Neuronal stem cell (in vitro differentiated cells): ENCODE results near the gene GRPEL1.

Experiments used
- DNase-seq: peaks from one replicate; pipeline ENCODE4 v3.0.0-alpha.2; 2013; ENCODE audit warnings: low spot score
- H2AFZ ChIP-seq: one replicate; pipeline ENCODE4 v1.6.1; 2013; ENCODE audit warnings: mild to moderate bottlenecking, low read length, inconsistent platforms
- H2AK5ac ChIP-seq: 2 replicates; pipeline ENCODE4 v1.6.1; 2013; ENCODE audit warnings: low read depth, mild to moderate bottlenecking, inconsistent platforms, low read length, moderate library complexity, mixed read lengths
- H2BK120ac ChIP-seq: 2 replicates; pipeline ENCODE4 v1.6.1; 2013; ENCODE audit warnings: low read depth, mild to moderate bottlenecking, inconsistent platforms, low read length, moderate library complexity, mixed read lengths
- H2BK12ac ChIP-seq: one replicate; pipeline ENCODE4 v1.6.1; 2013; ENCODE audit warnings: low read length, inconsistent platforms
- H2BK15ac ChIP-seq: 2 replicates; pipeline ENCODE4 v1.6.1; 2013; ENCODE audit warnings: mild to moderate bottlenecking, low read length, inconsistent platforms, mixed read lengths
- H2BK5ac ChIP-seq: one replicate; pipeline ENCODE4 v1.6.1; 2013; ENCODE audit warnings: inconsistent platforms, mild to moderate bottlenecking, low read length, moderate library complexity
- H3K14ac ChIP-seq: one replicate; pipeline ENCODE4 v1.6.1; 2013; ENCODE audit warnings: low read length, inconsistent platforms
- H3K18ac ChIP-seq: 2 replicates; pipeline ENCODE4 v1.6.1; 2013; ENCODE audit warnings: low read length, inconsistent platforms
- H3K23ac ChIP-seq: 2 replicates; pipeline ENCODE4 v1.6.1; 2013; ENCODE audit warnings: low read depth, mild to moderate bottlenecking, mixed read lengths, low read length, inconsistent platforms; ENCODE audit not compliant: poor library complexity
- H3K27ac ChIP-seq: replicated peaks from 3 replicates; pipeline ENCODE4 v1.5.1; 2013; ENCODE audit warnings: low read length, inconsistent platforms
- H3K27me3 ChIP-seq, 3 experiments: 2 replicates each; pipeline ENCODE4 v1.6.1; 2013; ENCODE audit warnings: low read length in 3 of 3, mild to moderate bottlenecking in 2 of 3, inconsistent platforms in 1 of 3, low read depth in 1 of 3, mixed read lengths in 1 of 3, moderate library complexity in 1 of 3; ENCODE audit not compliant: control insufficient read depth in 3 of 3, insufficient read depth in 3 of 3
- H3K36me3 ChIP-seq, 2 donors: replicated peaks in 1 of 2; 2 replicates each; pipeline ENCODE4 v1.6.1; 2013; ENCODE audit warnings: low read length in 2 of 2; ENCODE audit not compliant: control insufficient read depth in 2 of 2, insufficient read depth in 2 of 2
- H3K4ac ChIP-seq: 2 replicates; pipeline ENCODE4 v1.6.1; 2013; ENCODE audit warnings: inconsistent platforms, mild to moderate bottlenecking, low read length, moderate library complexity
- H3K4me1 ChIP-seq, 2 donors: 1 replicate in 1 of 2; 2 replicates in 1 of 2; pipeline ENCODE4 v1.6.1; 2013; ENCODE audit warnings: low read length in 2 of 2, low read depth in 1 of 2; ENCODE audit not compliant: control insufficient read depth in 2 of 2, insufficient read depth in 1 of 2
- H3K4me2 ChIP-seq: one replicate; pipeline ENCODE4 v1.6.1; 2013; ENCODE audit warnings: mild to moderate bottlenecking, low read length, inconsistent platforms; ENCODE audit not compliant: insufficient read depth, poor library complexity, severe bottlenecking
- H3K4me3 ChIP-seq, 2 donors: 2 replicates each; pipeline ENCODE4 v1.5.1; 2013; ENCODE audit warnings: low read length in 2 of 2, mild to moderate bottlenecking in 2 of 2, inconsistent platforms in 1 of 2, moderate library complexity in 1 of 2
- H3K79me1 ChIP-seq: one replicate; pipeline ENCODE4 v1.6.1; 2013; ENCODE audit warnings: low read depth, mild to moderate bottlenecking, inconsistent platforms, low read length, moderate library complexity
- H3K9ac ChIP-seq: one replicate; pipeline ENCODE4 v1.6.1; 2013; ENCODE audit warnings: mild to moderate bottlenecking, low read depth, low read length, inconsistent platforms; ENCODE audit not compliant: poor library complexity
- H3K9me3 ChIP-seq, 2 donors: replicated peaks in 1 of 2; 2 replicates each; pipeline versions ENCODE3 to v1.6.1; 2013; ENCODE audit warnings: low read length in 2 of 2, mild to moderate bottlenecking in 2 of 2, inconsistent platforms in 1 of 2, low read depth in 1 of 2, mixed read lengths in 1 of 2, moderate library complexity in 1 of 2; ENCODE audit not compliant: control insufficient read depth in 2 of 2, insufficient read depth in 1 of 2
- H4K8ac ChIP-seq: one replicate; pipeline ENCODE4 v1.6.1; 2013; ENCODE audit warnings: low read depth, mild to moderate bottlenecking, inconsistent platforms, low read length, moderate library complexity
- H4K91ac ChIP-seq: one replicate; pipeline ENCODE4 v1.6.1; 2013; ENCODE audit warnings: low read length, low read depth, mild to moderate bottlenecking, inconsistent platforms; ENCODE audit not compliant: poor library complexity
- WGBS, 2 donors: extraction: QIAGEN DNeasy Blood & Tissue Kit; methylation state at CpG; one replicate each; pipeline ENCODE4 v1.1.7; 2013; ENCODE audit warnings: missing lambda C conversion rate in 2 of 2, mixed read lengths in 1 of 2; ENCODE audit not compliant: insufficient read length in 2 of 2, insufficient replicate concordance in 1 of 2; ENCODE audit errors: extremely low coverage in 2 of 2; 5-methylcytosine and 5-hydroxymethylcytosine counted together

The GRPEL1 gene

GRCh38 chr4:7101692-7102515 lies 34.0 kb upstream of the GRPEL1 start:
- Histone ChIP-seq H2BK5ac (peak overlapping the region; percentile 39), H3K23ac (peak overlapping the region; percentile 60), H3K4me2 (peak overlapping the region; percentile 67), H2AFZ (peak overlapping the region; percentile 88), H3K36me3 (no peaks in the 10 kb centered on the region), H3K4ac (no peak overlapping the region), H2BK12ac (peak overlapping the region; percentile 50), H2BK15ac (peak overlapping the region; percentile 93), H3K79me1 (no peaks in the 10 kb centered on the region), H3K14ac (no peak overlapping the region), H2AK5ac (peak overlapping the region; percentile 87), H3K9ac (no peak overlapping the region), H4K8ac (peak overlapping the region; percentile 90), H3K4me3 (peak overlapping the region; percentile 27 to 68), H3K27me3 (peaks cover 0 to 33% (median 2%) of the 10 kb centered on the region in 3 experiments), H2BK120ac (peak overlapping the region; percentile 26), H3K4me1 (peaks cover 2 to 19% of the 10 kb centered on the region in 2 donors), H3K27ac (peak overlapping the region; percentile 65), H3K18ac (peak overlapping the region; percentile 98), H3K9me3 (no peaks in the 10 kb centered on the region), H4K91ac (no peak overlapping the region)
- peak; percentile 57 for DNase-seq
- no CpG with 5 or more reads among the region's 24 CpGs for WGBS, 2 donors

- H3K79me1 ChIP-seq = no peaks in the 10 kb centered on the region
- H3K36me3 ChIP-seq = no peaks in the 10 kb centered on the region
- H3K4me3 ChIP-seq = no peak overlapping the region
- H3K4me1 ChIP-seq = peaks cover 0 to under 1% of the 10 kb centered on the region in 2 donors
- no peak for DNase-seq
- no CpG with 5 or more reads among the region's 7 CpGs for WGBS, 2 donors
- H4K8ac ChIP-seq = no peak overlapping the region
- H3K4ac ChIP-seq = no peak overlapping the region
- H3K9me3 ChIP-seq = no peaks in the 10 kb centered on the region
- no peak overlapping the region for H2BK120ac ChIP-seq
- no peak overlapping the region for H2AFZ ChIP-seq
- no peak overlapping the region for H2BK12ac ChIP-seq
- no peak overlapping the region for H2AK5ac ChIP-seq
- H3K27me3 ChIP-seq = peaks cover 0 to 29% (median 3%) of the 10 kb centered on the region in 3 experiments
- no peak overlapping the region for H3K18ac ChIP-seq
- H3K23ac ChIP-seq = peak overlapping the region; percentile 1
- H3K14ac ChIP-seq = no peak overlapping the region
- no peak overlapping the region for H2BK15ac ChIP-seq
- no peak overlapping the region for H3K4me2 ChIP-seq
- no peak overlapping the region for H2BK5ac ChIP-seq
- no peak overlapping the region for H4K91ac ChIP-seq
- H3K9ac ChIP-seq = no peak overlapping the region
- no peak overlapping the region for H3K27ac ChIP-seq
Observed at GRCh38 chr4:7096236-7096635, 28.4 kb upstream of the GRPEL1 start.

- H3K4me2 ChIP-seq = no peak overlapping the region
- no peak overlapping the region for H2BK120ac ChIP-seq
- no peaks in the 10 kb centered on the region for H3K9me3 ChIP-seq
- peak overlapping the region; percentile 1 for H3K23ac ChIP-seq
- DNase-seq = no peak
- no peak overlapping the region for H3K4ac ChIP-seq
- no peak overlapping the region for H2BK15ac ChIP-seq
- peak overlapping the region; percentile 59 for H2BK5ac ChIP-seq
- no peak overlapping the region for H4K91ac ChIP-seq
- no peak overlapping the region for H2BK12ac ChIP-seq
- H3K79me1 ChIP-seq = no peaks in the 10 kb centered on the region
- H3K18ac ChIP-seq = no peak overlapping the region
- H3K4me3 ChIP-seq = no peak overlapping the region
- H3K36me3 ChIP-seq = no peaks in the 10 kb centered on the region
- no peaks in the 10 kb centered on the region for H3K4me1 ChIP-seq
- H3K9ac ChIP-seq = no peak overlapping the region
- H2AK5ac ChIP-seq = no peak overlapping the region
- no peak overlapping the region for H3K27ac ChIP-seq
- H3K27me3 ChIP-seq = peaks cover 0 to 28% (median 3%) of the 10 kb centered on the region in 3 experiments
- peak overlapping the region; percentile 58 for H3K14ac ChIP-seq
- no peak overlapping the region for H4K8ac ChIP-seq
- H2AFZ ChIP-seq = no peak overlapping the region
- no CpG with 5 or more reads among the region's 16 CpGs for WGBS, 2 donors
Observed at GRCh38 chr4:7095611-7096155, 27.8 kb upstream of the GRPEL1 start.

- H3K23ac ChIP-seq = no peak overlapping the region
- WGBS, 2 donors = no CpG with 5 or more reads among the region's 10 CpGs
- no peak overlapping the region for H3K9ac ChIP-seq
- H3K9me3 ChIP-seq = no peaks in the 10 kb centered on the region
- no peaks in the 10 kb centered on the region for H3K36me3 ChIP-seq
- H4K91ac ChIP-seq = no peak overlapping the region
- DNase-seq = no peak
- no peak overlapping the region for H3K14ac ChIP-seq
- H2BK5ac ChIP-seq = no peak overlapping the region
- no peak overlapping the region for H3K4me3 ChIP-seq
- no peaks in the 10 kb centered on the region for H3K4me1 ChIP-seq
- no peak overlapping the region for H2BK120ac ChIP-seq
- no peak overlapping the region for H3K27ac ChIP-seq
- H3K4me2 ChIP-seq = no peak overlapping the region
- no peak overlapping the region for H2BK12ac ChIP-seq
- H2AFZ ChIP-seq = no peak overlapping the region
- H3K4ac ChIP-seq = no peak overlapping the region
- H3K79me1 ChIP-seq = no peaks in the 10 kb centered on the region
- no peak overlapping the region for H4K8ac ChIP-seq
- H3K27me3 ChIP-seq = peaks cover 0 to 27% (median 3%) of the 10 kb centered on the region in 3 experiments
- H2AK5ac ChIP-seq = no peak overlapping the region
- H2BK15ac ChIP-seq = no peak overlapping the region
- H3K18ac ChIP-seq = no peak overlapping the region
Observed at GRCh38 chr4:7094916-7095315, 27.1 kb upstream of the GRPEL1 start.
